Left hindlimb (tissue), 1 donor: ENCODE measurements around the gene RESF1.
"Not testable (repeated sequence)": the region's sequence is repeated elsewhere in the genome, so short reads cannot be mapped to it uniquely, and the experiment has no call there.

ENCODE experiments used
- DNase-seq: peaks from one replicate; pipeline ENCODE4 v3.0.0-alpha.2; 2018

The RESF1 gene

DNA sequence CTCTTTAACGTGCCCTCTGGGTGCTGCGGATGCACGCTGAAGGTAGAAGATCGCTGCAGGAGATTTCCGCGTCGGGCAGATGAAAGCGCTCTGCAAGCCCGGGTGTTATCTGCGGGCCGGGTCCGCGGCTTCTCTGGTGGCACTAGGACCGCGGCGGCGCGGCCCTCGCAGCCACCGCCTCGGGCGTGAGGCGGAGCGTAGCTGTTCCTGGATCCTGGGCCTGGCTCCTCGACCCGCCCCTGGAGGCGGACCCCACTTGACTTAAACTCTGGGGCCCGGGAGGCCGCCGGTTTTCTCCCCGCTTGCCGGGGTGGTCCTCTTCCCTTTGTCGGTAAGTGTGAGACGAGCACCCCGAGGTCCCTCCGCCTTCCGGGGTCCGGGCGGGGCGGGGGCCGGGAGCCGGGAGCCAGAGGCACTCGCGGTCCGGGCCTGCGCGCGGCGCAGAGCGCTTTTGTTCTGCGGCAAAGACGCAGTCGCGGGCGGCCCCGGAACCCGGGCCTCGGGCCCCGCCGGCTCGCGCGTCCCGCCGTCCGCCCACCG is at the start of gene RESF1:
Gene RESF1, plus strand, starts transcription at position 255 of the 540 bp plus-strand sequence. CDS start 21,541 bp downstream, outside the sequence.
- DNase-seq, result peak; percentile 93

DNA sequence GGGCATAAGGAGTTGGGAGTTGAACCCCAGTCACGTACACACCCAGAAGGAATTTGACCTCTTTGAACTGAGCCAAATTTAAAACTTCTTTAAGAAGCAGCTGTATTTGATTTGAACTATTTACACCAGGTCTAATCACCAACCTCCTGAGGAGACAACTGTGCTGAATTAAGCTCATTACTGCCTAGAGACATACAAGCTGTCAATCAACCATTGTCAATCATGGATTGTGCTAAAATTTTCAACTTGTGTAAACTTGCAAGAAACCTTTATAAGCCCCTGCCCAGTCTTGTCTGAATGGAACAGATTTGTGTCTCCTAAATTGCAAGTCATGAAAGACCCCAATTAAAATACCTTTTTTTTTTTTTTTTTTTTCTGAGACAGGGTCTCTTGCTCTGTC is 44.3 kb upstream of the RESF1 start:
- no peak for DNase-seq

GRCh38 chr12:31915446-31915845 is 43.8 kb upstream of the RESF1 start:
- no peak for DNase-seq

DNA sequence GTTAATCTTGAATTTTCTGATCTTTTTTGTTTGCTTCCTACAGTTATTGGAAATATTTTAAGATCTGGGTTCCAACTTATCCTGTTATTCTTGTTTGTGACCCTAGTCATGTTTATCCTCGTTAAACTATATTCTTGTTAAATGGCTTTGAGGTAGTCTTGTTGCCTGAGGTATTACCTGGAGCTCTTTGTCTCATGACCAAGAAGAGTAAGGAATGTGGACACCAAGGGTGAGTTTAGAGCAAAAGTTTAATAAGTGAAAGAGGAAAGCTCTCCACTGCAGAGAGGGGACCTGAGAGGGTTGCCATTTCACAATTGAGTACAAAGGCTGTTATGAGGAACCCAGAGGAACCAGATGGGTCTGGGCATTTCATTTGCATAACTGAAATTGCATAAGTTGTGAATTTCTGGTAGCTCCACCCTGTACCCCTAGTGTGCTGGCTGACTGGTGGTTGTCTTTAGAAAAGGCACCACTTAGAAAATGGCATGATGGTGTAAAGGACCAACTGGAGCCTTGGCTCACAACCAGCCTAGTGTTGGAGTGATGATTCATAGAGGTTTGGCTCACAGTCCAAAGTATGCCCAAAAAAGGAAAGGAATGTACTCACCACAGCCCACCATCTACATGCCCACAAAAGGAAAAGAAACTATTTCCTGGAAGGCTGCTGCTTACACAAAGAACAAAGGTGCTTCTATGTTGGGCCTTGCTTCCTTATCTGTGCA is 36.7 kb upstream of the RESF1 start:
- DNase-seq, result no peak

DNA sequence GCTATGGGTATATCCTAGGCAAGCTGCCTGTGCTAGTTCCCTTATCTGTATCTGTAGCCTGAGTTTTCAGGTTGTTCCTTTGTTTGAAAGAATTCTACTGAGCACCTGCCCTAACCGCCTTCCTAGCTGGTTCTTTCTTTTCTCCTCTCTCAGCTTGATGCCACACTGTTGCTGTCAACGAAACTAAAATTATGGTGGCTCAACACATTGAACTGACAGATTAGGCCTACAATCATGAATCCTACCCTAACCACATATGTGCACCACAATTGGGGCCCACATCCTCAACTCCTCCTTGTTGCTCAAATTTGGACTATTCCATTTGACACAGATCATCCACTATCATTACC is 36.2 kb upstream of the RESF1 start:
- DNase-seq, result no peak

- no peak for DNase-seq
Observed at GRCh38 chr12:31928246-31929026, 30.8 kb upstream of the RESF1 start.

DNA sequence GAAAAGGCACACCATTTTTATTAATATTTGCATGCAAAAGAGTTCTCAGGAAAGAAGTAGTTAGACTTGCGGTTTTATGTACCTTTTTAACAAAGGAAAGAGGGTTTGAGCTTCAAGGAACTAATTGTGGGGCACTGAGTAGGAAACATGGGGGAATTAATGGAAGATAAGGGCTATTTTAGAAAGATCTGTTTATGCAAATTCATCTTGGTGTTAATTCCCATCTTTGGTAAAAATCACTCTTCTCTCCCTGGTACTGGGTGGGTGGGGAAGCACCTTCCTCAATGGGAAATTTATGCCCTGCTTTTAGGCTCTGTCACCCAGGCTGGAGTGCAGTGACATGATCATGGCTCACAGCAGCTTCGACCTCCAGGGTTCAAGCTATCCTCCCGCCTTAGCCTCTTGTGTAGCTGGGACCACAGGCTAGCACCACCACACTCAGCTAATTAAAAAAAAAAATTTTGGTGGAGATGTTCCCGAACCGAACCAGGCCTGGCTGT is 30.1 kb upstream of the RESF1 start:
- DNase-seq, result no peak

DNA sequence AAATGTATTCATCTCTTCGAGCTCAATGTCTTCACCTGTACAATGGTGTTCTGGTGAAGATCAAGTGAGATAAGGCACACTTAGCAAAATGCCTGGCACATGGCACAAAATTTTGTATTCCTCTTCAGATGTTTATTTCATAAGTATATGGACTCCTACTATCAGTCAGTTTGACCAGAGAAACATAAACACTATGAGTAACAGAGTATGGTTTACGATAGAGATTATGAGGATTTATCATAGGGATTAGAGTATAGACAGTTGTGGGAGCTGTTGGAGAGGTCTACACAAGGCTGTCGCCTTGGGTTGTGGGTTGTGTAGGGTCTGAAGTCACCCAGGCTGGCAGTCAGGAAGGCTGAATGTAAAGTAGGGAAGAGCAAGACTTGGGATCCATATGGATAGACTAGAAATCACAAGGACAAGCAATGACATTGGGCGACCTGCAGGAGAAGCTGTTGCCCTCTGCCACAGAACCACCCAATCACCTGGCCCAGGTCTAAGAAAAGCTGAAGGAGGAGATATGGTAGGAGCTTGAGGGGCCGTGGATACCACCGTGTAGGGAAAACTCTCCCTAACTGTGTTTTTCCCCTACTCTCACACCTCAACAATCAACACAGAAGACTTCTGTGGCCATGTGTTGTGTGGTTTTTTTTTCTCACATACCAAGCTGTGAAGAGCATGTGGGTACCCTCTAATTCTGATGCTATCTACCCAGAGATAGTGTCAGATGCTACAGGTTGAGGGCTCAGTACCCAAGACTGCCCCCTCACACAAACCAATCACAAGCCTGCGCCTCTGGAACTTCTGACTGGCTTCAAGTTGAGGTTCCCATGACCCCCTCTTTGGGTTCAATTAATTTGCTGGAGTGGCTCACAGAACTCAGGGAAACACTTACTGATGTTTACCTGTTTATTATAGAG is 27.2 kb upstream of the RESF1 start:
- no peak for DNase-seq

GRCh38 chr12:31944299-31944698 is 14.9 kb upstream of the RESF1 start:
- DNase-seq, result no peak

DNA sequence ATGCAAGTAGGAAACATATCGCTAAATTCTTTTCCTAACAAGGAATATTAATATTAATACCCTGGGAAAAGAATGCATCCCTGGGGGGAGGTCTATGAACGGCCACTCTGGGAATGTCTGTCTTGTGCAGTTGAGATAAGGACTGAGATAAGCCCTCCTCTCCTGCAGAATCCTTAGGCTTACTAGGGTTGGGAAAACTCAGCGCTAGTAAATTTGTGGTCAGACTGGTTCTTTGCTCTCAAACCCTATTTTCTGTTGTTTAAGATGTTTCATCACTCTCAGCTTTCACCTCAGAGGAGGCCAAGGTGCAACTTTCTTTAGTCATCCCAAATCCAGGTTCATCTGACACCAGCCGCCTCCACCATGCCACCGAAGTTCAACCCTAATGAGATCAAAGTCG is 11.2 kb upstream of the RESF1 start:
- DNase-seq, result no peak

GRCh38 chr12:31948697-31949359 is 10.4 kb upstream of the RESF1 start:
- DNase-seq, result not testable (repeated sequence)

DNA sequence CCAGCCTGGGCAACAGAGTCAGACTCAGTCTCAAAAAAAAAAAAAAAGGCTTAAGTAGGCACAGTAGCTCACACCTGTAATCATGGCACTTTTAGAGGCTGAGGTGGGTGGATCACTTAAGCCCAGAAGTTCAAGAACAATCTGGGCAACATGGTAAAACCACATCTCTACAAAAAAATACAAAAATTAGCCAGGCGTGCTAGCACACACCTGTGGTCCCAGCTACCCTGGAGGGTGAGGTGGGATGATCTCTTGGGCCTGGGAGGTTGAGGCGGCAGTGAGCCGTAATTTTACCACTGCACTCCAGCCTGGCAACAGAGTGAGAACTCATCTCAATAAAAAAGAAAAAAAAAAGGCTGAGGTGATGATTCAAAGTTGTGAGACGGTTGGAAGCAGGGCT is 9.1 kb upstream of the RESF1 start:
- no peak for DNase-seq

DNA sequence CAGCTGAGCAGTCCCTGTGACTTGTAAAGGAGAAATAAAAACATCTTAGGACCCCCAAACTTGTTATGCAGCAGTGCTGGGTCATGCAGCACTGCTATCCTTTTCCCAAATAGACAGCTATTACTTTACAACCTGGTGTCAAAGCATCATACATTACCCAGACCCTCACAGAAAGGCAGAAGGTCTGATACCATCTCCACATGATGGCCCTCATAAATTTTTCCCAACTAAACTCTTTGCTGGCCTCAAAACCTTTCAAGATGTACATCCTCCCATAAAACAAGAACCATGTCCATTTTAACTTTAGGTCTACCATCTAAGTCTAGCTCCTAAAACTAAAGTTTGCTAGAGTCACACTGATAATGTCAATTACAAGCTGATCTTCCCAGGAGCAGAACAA is 8.7 kb upstream of the RESF1 start:
- no peak for DNase-seq

- no peak for DNase-seq
Observed at GRCh38 chr12:31951008-31951407, 8.2 kb upstream of the RESF1 start.

GRCh38 chr12:31951939-31952338 is 7.3 kb upstream of the RESF1 start:
- DNase-seq, result no peak

DNA sequence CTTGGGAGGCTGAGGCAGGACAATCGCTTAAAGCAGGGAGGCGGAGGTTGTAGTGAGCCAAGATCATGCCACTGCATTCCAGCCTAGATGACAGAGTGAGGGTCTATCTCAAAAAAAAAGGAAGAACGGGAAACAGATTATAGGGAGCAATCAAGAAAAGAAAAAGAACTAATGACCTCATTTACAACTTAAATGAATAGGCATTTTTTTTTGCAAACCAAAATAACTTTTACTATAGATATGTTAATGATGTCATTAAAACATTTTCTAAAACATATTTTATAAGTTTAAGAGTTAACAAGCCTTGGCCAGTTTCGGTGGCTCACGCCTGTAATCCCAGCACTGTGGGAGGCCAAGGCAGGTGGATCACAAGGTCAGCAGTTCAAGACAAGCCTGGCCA is 6.8 kb upstream of the RESF1 start:
- no peak for DNase-seq

- DNase-seq, result no peak
Observed at GRCh38 chr12:31954925-31955858, 4.0 kb upstream of the RESF1 start.

DNA sequence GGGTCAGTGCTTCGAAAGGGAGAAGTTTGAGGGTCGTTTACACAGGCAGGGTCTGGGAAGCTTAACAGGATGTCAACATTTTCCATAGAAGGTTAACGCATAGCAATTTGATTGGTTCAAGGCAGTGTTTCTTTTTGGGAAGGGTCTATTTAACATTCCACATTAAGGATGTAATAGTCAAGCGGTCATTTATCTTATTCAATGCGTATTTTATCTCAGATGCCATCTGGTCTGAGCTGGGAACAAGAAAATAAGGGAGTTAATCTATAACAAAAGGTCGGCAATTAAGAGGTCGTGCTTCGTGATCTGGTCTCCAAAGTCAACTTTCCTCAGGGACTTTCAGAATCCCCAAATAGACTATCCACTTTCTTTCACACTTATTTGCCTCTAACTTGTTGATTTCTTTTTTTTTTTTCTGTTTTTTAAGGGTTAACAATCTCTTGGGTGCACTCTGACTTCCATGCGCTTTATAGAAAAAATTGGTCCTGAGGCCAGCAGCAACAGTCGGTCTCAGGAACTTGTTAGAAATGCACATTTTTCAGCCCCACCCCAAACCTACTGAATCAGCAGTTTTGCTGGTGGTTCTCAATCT is 550 bp upstream of the RESF1 start:
- DNase-seq, result no peak

DNA sequence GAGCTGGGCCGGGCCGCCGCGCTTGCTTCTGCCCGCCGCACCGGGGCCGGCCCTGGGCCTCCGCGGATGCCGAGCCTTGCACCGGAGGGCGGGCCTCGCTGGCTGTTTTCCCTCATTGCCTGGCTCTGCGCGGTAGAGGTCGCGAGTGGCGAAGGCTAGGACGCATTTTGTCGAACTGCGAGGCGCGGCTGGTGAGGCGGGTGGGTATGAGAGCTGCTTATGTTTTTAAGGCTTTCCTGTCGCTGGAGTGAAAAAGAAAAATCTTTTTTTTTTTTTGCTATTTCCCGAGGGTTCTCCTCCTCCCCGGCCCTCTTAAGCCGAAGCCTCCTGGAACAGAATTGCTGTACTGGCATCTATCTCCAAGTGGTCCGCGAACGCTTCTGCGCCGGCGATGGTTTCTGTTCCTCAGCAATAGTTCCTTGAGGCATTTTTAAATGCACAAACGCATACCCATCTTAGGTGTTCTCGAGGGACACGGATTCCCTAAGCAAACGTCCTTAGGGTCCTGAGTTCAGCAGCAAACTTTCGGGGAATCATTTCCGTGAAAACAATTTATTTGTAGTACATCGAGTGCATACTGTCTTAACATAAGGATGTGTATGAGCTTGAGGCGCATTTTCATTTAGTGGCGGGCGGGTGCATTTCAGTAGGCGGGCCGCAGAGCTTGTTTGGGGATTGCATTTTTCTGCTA is 631 bp downstream of the RESF1 start:
- no peak for DNase-seq

- DNase-seq, result no peak
Observed at GRCh38 chr12:31961137-31961536, 1.9 kb downstream of the RESF1 start.
